HS-5 (cell line): ENCODE data around the gene CCDC170.
"Not testable (repeated sequence)": the region's sequence is repeated elsewhere in the genome, so short reads cannot be mapped to it uniquely, and the experiment has no call there.

Experiments
- DNase-seq: peaks from one replicate; pipeline ENCODE4 v3.0.0-alpha.2; 2012; ENCODE audit warnings: low read depth

Gene CCDC170

GRCh38 chr6:151493804-151494234, at the start of gene CCDC170:
Gene CCDC170, plus strand, starts transcription at chr6:151494017. Its CDS starts 112 bp downstream, at chr6:151494129.
- no peak for DNase-seq

GRCh38 chr6:151445482-151445881, 48.3 kb upstream of the CCDC170 start:
- peak; percentile 22 for DNase-seq

- DNase-seq: no peak
These were observed 46.6 kb upstream of the CCDC170 start for GRCh38 chr6:151447237-151447636.

- DNase-seq: no peak
These were observed 45.2 kb upstream of the CCDC170 start for GRCh38 chr6:151448623-151449022.

- not testable (repeated sequence) for DNase-seq
These were observed 42.9 kb upstream of the CCDC170 start for GRCh38 chr6:151450928-151451327.

GRCh38 chr6:151451417-151451949, 42.3 kb upstream of the CCDC170 start:
- DNase-seq: no peak

- DNase-seq: peak; percentile 97
These were observed 41.7 kb upstream of the CCDC170 start, which contains the start of gene RMND1 for GRCh38 chr6:151451950-151452749. Gene RMND1, minus strand, starts transcription at chr6:151452126. Its CDS starts 6,315 bp downstream, at chr6:151445811.

- DNase-seq: no peak
These were observed 40.9 kb upstream of the CCDC170 start for GRCh38 chr6:151452750-151453427.

GRCh38 chr6:151455751-151456398, 37.9 kb upstream of the CCDC170 start:
- not testable (repeated sequence) for DNase-seq

GRCh38 chr6:151461673-151462072, 32.1 kb upstream of the CCDC170 start:
- no peak for DNase-seq

GRCh38 chr6:151464702-151465101, 29.1 kb upstream of the CCDC170 start:
- DNase-seq: no peak

- DNase-seq: no peak
These were observed 17.9 kb upstream of the CCDC170 start for GRCh38 chr6:151475653-151476523.

GRCh38 chr6:151477726-151478125, 16.1 kb upstream of the CCDC170 start:
- DNase-seq: no peak

- no peak for DNase-seq
These were observed 15.1 kb upstream of the CCDC170 start for GRCh38 chr6:151478670-151479069.

GRCh38 chr6:151481786-151482185, 12.0 kb upstream of the CCDC170 start:
- no peak for DNase-seq

- no peak for DNase-seq
These were observed 11.5 kb upstream of the CCDC170 start for GRCh38 chr6:151482290-151482689.

- no peak for DNase-seq
These were observed 9.8 kb upstream of the CCDC170 start for GRCh38 chr6:151483994-151484393.

- DNase-seq: no peak
These were observed 5.6 kb upstream of the CCDC170 start for GRCh38 chr6:151488226-151488625.

GRCh38 chr6:151490996-151491395, 2.8 kb upstream of the CCDC170 start:
- no peak for DNase-seq

GRCh38 chr6:151493161-151493803, 535 bp upstream of the CCDC170 start:
- DNase-seq: no peak
